Activated T-cell treated with anti-CD3 and anti-CD28 coated beads, Interleukin-2, amount 50 U/mL, for 24 hours (primary cell): ENCODE measurements around the gene MROH8.
A peak's percentile ranks its signal among the peaks of the same experiment; 100 is the strongest.

Experiments used
- DNase-seq: peaks from one replicate; pipeline ENCODE4 v3.0.0-alpha.2; 2020
- H3K27ac Mint-ChIP-seq: 2 replicates; pipeline ENCODE4 v1.8.0; 2020; ENCODE audit warnings: mild to moderate bottlenecking, mixed read lengths
- H3K27me3 Mint-ChIP-seq: 2 replicates; pipeline ENCODE4 v1.8.0; 2020; ENCODE audit warnings: mixed read lengths
- H3K36me3 Mint-ChIP-seq: 2 replicates; pipeline ENCODE4 v1.8.0; 2020; ENCODE audit warnings: low read depth, mixed read lengths
- H3K4me1 Mint-ChIP-seq: 2 replicates; pipeline ENCODE4 v1.8.0; 2020; ENCODE audit warnings: low read depth, mixed read lengths
- H3K4me3 Mint-ChIP-seq: 2 replicates; pipeline ENCODE4 v1.8.0; 2020; ENCODE audit warnings: mild to moderate bottlenecking, moderate library complexity, mixed read lengths
- H3K9me3 Mint-ChIP-seq: 2 replicates; pipeline ENCODE4 v1.8.0; 2020; ENCODE audit warnings: mixed read lengths

Gene MROH8

DNA sequence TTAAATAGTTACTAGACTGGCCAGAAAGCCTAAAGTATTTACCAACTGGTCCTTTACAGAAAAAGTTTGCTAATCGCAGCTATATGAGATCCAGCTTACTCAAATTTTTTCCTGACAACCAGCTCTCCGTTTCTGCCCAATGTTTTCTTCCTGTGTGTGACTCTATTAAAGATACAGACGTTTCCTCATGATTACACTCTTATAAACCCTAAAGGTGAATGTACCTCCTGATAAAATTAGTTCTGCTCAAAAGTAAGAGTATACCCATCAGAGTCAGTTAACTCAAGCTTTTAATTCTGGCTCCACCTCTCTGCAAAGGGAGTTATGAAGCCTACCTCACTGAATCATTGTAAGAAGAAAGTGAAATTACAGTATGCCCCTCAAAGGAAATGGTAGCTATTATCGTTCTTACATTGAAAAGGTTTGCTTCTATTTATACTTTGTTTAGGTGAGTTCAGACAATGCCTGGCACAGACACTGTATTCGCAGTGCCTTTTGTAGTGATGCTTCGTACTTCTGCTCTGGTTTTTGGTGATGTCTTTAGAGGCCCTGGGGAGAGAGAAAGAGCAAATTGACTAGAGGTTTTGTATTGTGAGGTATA, 10.2 kb upstream of the MROH8 start:
- no peaks in the 10 kb centered on the region for H3K9me3 Mint-ChIP-seq
- no peak for DNase-seq
- H3K36me3 Mint-ChIP-seq, result peaks cover 83% of the 10 kb centered on the region
- peak overlapping the region; percentile 26 for H3K4me3 Mint-ChIP-seq
- no peaks in the 10 kb centered on the region for H3K27me3 Mint-ChIP-seq
- H3K27ac Mint-ChIP-seq, result peak overlapping the region; percentile 82
- peaks cover 69% of the 10 kb centered on the region for H3K4me1 Mint-ChIP-seq

DNA sequence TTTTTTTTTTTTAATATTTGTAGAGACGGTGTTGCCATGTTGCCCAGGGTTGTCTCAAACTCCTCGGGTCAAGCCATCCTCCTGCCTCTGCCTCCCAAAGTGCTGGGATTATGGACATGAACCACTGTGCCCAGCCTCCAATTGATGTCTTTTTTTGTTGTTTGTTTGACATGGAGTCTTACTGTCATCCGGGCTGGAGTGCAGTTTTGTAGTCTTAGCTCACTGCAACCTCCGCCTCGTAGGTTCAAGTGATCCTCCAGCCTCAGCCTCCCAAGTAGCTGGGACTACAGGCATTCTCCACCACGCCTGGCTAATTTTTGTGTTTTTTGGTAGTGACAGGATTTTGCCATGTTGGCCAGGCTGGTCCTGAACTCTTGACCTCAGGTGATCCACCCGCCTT, 9.4 kb upstream of the MROH8 start:
- peaks cover 68% of the 10 kb centered on the region for H3K4me1 Mint-ChIP-seq
- H3K9me3 Mint-ChIP-seq, result no peaks in the 10 kb centered on the region
- DNase-seq, result no peak
- no peak overlapping the region for H3K4me3 Mint-ChIP-seq
- H3K27ac Mint-ChIP-seq, result peak overlapping the region; percentile 82
- no peaks in the 10 kb centered on the region for H3K27me3 Mint-ChIP-seq
- peaks cover 85% of the 10 kb centered on the region for H3K36me3 Mint-ChIP-seq

DNA sequence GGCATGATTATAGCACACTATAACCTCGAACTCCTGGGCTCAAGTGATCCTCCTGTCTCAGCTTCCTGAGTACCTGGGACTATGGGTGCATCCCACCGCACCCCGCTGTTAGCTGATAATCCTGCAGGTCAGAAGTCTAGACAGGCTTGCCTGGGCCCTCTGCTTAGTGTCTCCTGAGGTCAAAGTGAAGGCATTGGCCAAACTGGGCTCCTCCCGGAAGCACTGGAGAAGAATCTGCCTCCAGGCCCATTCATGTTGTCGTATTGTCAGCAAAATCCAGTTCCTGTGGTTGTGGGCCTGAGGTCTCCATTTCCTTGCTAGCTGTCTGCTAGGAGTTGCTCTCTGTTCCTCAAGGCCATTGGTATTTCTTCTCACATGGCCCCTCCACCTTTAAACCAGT, 6.3 kb upstream of the MROH8 start:
- H3K36me3 Mint-ChIP-seq, result peaks cover 90% of the 10 kb centered on the region
- H3K27ac Mint-ChIP-seq, result peak overlapping the region; percentile 67
- H3K4me3 Mint-ChIP-seq, result no peak overlapping the region
- H3K9me3 Mint-ChIP-seq, result no peaks in the 10 kb centered on the region
- DNase-seq, result no peak
- H3K4me1 Mint-ChIP-seq, result peaks cover 72% of the 10 kb centered on the region
- no peaks in the 10 kb centered on the region for H3K27me3 Mint-ChIP-seq

DNA sequence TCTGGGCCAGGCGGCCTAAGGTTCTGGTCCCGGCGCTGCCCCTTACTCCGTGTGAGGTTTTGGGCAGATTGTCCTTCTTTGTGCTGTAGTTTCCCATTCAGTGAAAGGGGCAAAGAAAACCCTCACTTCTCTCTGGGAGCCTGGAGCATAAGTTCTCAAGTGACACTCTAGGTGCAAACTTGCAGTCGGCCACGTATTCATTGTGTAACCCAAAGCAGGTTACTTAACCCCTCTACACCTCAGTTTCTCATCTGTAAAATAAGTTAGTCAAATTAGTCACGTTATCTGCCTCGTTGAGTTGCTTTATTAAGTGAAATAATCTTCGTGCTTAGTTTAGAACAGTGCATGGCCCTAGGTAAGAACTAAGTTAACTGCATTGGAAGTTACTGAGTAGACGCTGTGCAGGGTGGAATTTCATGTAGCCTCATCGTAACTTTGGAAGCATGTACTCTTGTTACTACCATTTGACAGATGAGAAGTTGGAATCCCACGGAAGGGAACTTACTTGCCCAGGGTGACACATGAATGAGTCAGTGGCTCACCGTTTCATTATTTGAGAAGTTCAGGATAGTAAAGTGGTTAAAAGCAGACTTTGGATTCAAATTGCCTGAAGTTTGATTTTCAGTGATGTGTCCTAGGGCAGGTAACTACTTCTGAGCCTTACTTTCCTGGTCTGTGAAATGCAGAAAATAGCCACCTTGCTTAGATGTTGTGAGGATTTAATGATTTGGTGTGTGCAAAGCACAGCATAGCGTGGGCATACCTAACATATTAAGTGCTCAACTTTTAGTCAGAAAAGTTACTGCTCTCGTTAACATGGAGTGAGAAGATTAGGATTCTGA, 556 bp upstream of the MROH8 start:
- peak overlapping the region; percentile 98 for H3K4me3 Mint-ChIP-seq
- no peaks in the 10 kb centered on the region for H3K27me3 Mint-ChIP-seq
- H3K27ac Mint-ChIP-seq, result peak overlapping the region; percentile 98
- DNase-seq, result no peak
- H3K4me1 Mint-ChIP-seq, result peaks cover 48% of the 10 kb centered on the region
- H3K9me3 Mint-ChIP-seq, result no peaks in the 10 kb centered on the region
- H3K36me3 Mint-ChIP-seq, result peaks cover 62% of the 10 kb centered on the region

DNA sequence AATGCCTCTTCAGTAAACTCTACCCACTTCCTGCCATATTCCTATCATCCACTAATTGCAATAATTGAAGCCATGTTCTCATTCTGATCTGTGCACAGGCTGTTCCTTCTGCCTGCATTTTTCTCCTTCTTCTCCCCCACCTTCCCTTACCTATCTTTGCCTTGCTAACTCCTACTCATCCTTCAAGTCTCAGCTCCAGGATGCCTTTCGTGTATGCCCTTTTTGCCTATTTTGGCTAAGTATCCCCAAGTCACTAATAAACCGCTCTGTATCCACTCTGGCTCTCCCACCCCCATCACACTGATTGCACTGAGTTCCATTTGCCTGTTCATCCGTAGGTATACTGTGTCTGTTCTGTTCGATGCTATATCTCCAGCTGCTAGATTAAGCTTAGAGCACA, 6.5 kb downstream of the MROH8 start:
- no peak overlapping the region for H3K4me3 Mint-ChIP-seq
- no peaks in the 10 kb centered on the region for H3K36me3 Mint-ChIP-seq

DNA sequence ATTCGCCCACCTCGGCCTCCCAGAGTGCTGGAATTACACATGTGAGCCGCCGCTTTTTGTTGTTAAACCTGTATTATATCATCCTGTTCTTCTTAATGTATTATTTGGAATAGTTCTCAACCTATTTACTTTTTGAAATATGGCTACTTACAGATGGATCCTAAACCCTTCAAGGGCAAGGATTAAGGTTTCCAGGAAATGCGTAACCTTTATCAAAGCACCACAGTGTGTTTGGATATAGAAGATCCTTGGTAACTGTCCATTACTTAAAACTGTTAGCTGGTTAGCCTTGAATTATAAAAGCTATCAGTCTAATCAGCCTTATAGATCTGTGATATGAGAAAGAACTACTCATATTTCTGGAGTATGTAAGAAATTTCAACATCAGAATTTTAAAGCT, 12.5 kb downstream of the MROH8 start:
- H3K27me3 Mint-ChIP-seq, result no peaks in the 10 kb centered on the region
- DNase-seq, result no peak
- H3K4me3 Mint-ChIP-seq, result no peak overlapping the region
- H3K9me3 Mint-ChIP-seq, result no peaks in the 10 kb centered on the region
- no peaks in the 10 kb centered on the region for H3K36me3 Mint-ChIP-seq
- no peaks in the 10 kb centered on the region for H3K4me1 Mint-ChIP-seq
- H3K27ac Mint-ChIP-seq, result no peak overlapping the region

More for the DNA sequence above, 6.5 kb downstream of the MROH8 start:
- Mint-ChIP-seq H3K27ac (no peak overlapping the region), H3K9me3 (no peaks in the 10 kb centered on the region), H3K4me1 (peaks cover under 1% of the 10 kb centered on the region), H3K27me3 (no peaks in the 10 kb centered on the region)
- DNase-seq, result no peak

DNA sequence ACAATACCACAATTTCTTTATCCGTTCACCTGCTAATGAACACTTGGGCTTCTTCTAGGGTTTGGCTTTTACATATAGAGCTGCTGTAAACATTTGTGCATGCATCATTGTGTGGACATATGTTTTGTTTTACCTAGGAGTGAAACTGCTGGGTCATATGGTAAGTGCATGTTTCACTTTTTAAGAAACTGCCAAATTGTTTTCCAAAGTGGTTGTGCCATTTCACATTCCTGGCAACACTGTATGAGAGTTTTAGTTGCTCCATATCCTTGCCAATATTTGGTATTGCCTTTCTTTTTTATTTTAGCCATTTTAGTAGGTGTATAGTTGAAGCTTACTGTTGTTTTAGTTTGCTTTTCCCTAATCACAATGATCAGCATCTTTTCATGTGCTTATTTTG, 14.3 kb downstream of the MROH8 start:
- Mint-ChIP-seq H3K4me1 (no peaks in the 10 kb centered on the region), H3K36me3 (no peaks in the 10 kb centered on the region), H3K4me3 (no peak overlapping the region), H3K9me3 (no peaks in the 10 kb centered on the region), H3K27ac (no peak overlapping the region), H3K27me3 (no peaks in the 10 kb centered on the region)
- DNase-seq, result no peak

DNA sequence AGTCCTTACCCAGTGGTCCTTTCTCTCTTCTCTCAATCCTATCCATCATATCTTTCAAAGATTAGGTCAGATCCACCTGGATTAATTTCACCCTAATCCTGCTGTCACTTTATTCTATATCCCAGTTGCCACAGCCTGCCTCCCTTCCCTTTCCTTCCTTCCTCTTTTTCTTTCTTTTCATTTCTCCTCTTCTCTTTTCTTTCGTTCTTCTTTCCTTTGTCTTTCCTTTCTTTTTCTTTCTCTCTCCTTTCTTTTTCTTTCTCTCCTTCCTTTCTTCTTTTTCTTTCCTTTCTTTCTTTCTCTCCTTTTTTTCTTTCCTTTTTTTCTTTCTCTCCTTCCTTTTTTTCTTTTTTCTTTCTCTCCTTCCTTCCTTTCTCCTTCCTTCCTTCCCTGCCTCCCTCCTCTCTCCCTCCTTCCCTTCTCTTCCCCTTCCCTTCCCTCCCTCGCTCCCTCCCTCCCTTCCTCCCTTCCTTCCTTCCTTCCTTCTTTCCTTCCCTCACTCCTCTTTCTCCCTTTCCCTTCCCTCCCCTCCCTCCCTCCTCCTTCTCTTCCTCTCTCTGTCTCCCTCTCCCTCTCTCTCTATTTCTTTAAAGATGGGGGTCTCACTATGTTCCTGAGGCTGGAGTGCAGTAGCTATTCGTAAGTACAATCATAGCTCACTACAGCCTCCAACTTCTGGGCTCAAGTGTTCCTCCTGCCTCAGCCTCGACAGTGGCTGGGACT, 15.4 kb downstream of the MROH8 start:
- Mint-ChIP-seq H3K9me3 (no peaks in the 10 kb centered on the region), H3K36me3 (no peaks in the 10 kb centered on the region), H3K4me1 (no peaks in the 10 kb centered on the region), H3K27me3 (no peaks in the 10 kb centered on the region), H3K27ac (no peak overlapping the region), H3K4me3 (no peak overlapping the region)
- DNase-seq, result no peak

DNA sequence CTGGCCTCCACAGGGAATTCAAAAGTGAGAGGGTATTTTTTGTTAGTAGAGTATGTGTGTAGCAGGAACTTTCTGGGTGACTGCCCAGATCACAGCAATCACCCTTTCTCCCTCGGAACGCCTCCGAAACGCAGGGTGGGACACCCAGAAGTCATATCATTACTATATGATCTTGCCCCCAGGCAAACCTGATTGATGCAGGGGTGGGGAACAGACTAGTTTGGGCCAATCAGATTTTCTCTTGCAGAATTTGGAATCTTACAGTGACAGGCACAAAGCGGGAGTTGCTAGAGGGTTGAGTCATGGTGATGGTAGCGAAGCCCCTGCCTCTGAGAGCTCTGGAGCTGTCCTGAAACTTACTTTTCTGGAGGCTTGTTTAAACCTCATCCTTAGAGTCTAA, 16.7 kb downstream of the MROH8 start:
- no peaks in the 10 kb centered on the region for H3K27me3 Mint-ChIP-seq
- H3K36me3 Mint-ChIP-seq, result no peaks in the 10 kb centered on the region
- no peak overlapping the region for H3K27ac Mint-ChIP-seq
- H3K4me1 Mint-ChIP-seq, result no peaks in the 10 kb centered on the region
- H3K9me3 Mint-ChIP-seq, result no peaks in the 10 kb centered on the region
- H3K4me3 Mint-ChIP-seq, result no peak overlapping the region
- no peak for DNase-seq

DNA sequence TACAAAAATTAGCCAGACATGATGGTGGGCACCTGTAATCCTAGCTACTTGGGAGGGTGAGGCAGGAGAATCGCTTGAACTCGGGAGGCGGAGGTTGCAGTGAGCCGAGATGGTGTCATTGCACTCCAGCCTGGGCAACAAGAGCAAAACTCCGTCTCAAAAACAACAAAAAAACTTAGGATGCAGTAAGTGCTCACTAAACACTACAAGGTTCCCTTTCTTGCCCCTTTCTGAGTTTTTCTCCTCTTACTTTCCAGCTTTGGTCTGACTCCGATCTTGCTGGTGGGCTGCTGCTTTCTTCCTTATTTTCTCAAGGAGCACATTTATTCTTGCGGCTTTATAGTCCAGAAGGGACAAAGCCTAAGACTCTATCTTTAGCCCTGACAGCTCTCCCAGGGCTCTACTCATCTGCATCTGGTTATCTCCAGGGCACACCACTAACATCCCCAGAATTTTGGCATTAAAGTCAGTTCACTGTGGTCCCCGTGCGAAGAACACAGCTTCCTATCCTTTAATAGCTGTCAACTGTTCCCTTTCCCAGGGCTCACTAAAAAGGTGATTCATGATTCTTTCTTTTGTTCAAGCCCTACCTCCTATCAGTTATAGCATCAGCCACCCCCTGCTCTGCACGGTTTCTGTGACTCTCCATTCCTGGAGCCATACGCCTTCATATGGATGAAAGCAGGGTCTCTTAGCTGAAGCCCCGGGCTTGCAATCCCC, 17.4 kb downstream of the MROH8 start:
- H3K27ac Mint-ChIP-seq, result no peak overlapping the region
- H3K4me1 Mint-ChIP-seq, result no peaks in the 10 kb centered on the region
- H3K27me3 Mint-ChIP-seq, result no peaks in the 10 kb centered on the region
- no peaks in the 10 kb centered on the region for H3K36me3 Mint-ChIP-seq
- no peak for DNase-seq
- no peaks in the 10 kb centered on the region for H3K9me3 Mint-ChIP-seq
- H3K4me3 Mint-ChIP-seq, result no peak overlapping the region

DNA sequence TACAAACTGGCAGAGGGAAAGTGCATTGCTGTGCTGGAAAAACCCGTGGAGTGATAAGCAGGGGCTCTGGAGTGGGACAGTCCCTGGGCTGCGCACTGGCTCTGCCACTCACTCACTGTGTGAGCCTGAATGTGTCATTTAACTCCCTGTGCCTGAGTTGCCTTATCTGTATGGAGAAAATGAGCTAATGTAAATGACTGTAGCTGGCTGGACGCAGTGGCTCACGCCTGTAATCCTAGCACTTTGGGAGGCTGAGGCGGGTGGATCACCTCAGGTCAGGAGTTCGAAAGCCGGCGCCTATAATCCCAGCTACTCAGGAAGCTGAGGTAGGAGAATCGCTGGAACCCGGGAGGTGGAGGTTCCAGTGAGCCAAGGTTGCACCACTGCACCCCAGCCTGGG, 18.7 kb downstream of the MROH8 start:
- no peak for DNase-seq
- Mint-ChIP-seq H3K36me3 (no peaks in the 10 kb centered on the region), H3K4me1 (no peaks in the 10 kb centered on the region), H3K27ac (no peak overlapping the region), H3K27me3 (no peaks in the 10 kb centered on the region), H3K9me3 (no peaks in the 10 kb centered on the region), H3K4me3 (no peak overlapping the region)

DNA sequence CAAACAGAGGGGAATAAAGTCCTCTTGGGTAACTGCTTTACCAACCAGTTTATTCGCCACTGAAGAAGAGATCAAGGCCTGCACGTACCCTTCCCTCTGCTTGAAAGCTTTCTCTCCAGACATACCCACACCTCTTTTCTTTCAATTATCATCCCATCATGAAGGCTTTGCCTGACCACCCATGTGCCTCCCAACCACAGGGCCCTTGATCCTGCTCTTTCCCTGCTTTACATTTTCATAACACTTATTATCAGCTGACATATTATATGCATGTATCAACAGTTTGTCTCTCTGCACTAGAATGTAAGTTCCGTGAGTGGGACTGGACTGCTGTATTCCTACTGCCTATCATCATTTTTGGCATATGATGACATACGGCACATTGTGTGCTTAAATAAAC, 21.1 kb downstream of the MROH8 start:
- Mint-ChIP-seq H3K9me3 (no peaks in the 10 kb centered on the region), H3K27ac (no peak overlapping the region), H3K4me3 (no peak overlapping the region)

DNA sequence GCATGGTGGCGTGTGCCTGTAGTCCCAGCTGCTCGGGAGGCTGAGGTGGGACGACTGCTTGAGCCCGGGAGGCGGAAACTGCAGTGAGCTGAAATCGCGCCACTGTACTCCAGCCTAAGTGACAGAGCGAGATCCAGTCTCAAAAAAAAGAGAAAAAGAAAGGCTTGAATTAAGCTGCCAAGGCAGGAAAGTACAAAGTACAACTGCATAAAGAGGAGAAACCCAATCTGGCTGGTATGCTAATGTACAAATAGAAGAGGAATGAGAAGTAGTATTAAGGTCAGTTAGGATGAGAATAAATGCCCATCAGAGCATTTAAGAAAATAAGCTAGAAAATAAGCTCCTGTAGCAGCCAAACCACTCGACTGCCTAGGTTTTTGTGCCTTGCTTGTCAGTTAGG, 23.4 kb downstream of the MROH8 start:
- Mint-ChIP-seq H3K9me3 (no peaks in the 10 kb centered on the region), H3K27me3 (no peaks in the 10 kb centered on the region), H3K27ac (no peak overlapping the region), H3K4me1 (no peaks in the 10 kb centered on the region), H3K36me3 (no peaks in the 10 kb centered on the region), H3K4me3 (no peak overlapping the region)
- DNase-seq, result no peak

More for the DNA sequence above, 21.1 kb downstream of the MROH8 start:
- H3K27me3 Mint-ChIP-seq, result no peaks in the 10 kb centered on the region
- H3K36me3 Mint-ChIP-seq, result no peaks in the 10 kb centered on the region
- DNase-seq, result no peak
- no peaks in the 10 kb centered on the region for H3K4me1 Mint-ChIP-seq

DNA sequence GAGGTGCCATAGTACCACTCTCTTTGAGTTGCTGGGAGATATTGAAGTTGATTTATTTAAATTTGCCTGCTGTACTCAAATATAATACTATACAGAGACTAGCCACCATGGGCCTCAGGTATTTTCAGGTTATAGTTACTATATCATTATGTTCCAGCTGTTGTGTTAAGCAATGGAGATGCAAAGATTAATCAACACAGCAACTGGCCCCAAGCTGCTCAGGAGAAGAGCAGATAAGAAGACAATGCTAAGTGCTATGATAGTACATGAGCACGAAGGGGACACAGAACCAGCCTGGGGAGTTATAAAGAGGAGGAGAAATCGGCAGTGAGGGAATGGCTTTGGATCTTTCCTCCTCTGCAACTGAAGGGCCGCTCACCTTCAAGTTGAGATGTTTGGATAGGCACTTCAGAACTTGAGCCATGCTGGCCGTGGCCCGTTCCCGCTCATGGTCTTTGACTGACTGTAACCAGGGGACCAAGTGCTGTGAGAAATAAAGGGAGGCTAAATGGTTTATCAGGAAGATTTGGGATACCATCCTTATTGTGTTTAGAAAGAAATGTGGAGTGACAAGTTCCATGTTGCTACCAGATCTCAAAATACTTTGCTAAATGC, 24.6 kb downstream of the MROH8 start:
- no peak for DNase-seq
- Mint-ChIP-seq H3K9me3 (no peaks in the 10 kb centered on the region), H3K36me3 (no peaks in the 10 kb centered on the region), H3K4me3 (no peak overlapping the region), H3K27ac (no peak overlapping the region), H3K27me3 (no peaks in the 10 kb centered on the region), H3K4me1 (no peaks in the 10 kb centered on the region)
